HG02588 (cell line): ENCODE data around the gene TP53BP2.
"Not testable (repeated sequence)": the region's sequence is repeated elsewhere in the genome, so short reads cannot be mapped to it uniquely, and the experiment has no call there.

Source experiments
- ATAC-seq: cut with Tn5 transposase; IDR thresholded peaks from one replicate; pipeline ENCODE4 v1.9.1; 2021; ENCODE audit warnings: mild to moderate bottlenecking, moderate library complexity; ENCODE audit not compliant: unreplicated experiment

TP53BP2 gene, protein sequence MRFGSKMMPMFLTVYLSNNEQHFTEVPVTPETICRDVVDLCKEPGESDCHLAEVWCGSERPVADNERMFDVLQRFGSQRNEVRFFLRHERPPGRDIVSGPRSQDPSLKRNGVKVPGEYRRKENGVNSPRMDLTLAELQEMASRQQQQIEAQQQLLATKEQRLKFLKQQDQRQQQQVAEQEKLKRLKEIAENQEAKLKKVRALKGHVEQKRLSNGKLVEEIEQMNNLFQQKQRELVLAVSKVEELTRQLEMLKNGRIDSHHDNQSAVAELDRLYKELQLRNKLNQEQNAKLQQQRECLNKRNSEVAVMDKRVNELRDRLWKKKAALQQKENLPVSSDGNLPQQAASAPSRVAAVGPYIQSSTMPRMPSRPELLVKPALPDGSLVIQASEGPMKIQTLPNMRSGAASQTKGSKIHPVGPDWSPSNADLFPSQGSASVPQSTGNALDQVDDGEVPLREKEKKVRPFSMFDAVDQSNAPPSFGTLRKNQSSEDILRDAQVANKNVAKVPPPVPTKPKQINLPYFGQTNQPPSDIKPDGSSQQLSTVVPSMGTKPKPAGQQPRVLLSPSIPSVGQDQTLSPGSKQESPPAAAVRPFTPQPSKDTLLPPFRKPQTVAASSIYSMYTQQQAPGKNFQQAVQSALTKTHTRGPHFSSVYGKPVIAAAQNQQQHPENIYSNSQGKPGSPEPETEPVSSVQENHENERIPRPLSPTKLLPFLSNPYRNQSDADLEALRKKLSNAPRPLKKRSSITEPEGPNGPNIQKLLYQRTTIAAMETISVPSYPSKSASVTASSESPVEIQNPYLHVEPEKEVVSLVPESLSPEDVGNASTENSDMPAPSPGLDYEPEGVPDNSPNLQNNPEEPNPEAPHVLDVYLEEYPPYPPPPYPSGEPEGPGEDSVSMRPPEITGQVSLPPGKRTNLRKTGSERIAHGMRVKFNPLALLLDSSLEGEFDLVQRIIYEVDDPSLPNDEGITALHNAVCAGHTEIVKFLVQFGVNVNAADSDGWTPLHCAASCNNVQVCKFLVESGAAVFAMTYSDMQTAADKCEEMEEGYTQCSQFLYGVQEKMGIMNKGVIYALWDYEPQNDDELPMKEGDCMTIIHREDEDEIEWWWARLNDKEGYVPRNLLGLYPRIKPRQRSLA

DNA sequence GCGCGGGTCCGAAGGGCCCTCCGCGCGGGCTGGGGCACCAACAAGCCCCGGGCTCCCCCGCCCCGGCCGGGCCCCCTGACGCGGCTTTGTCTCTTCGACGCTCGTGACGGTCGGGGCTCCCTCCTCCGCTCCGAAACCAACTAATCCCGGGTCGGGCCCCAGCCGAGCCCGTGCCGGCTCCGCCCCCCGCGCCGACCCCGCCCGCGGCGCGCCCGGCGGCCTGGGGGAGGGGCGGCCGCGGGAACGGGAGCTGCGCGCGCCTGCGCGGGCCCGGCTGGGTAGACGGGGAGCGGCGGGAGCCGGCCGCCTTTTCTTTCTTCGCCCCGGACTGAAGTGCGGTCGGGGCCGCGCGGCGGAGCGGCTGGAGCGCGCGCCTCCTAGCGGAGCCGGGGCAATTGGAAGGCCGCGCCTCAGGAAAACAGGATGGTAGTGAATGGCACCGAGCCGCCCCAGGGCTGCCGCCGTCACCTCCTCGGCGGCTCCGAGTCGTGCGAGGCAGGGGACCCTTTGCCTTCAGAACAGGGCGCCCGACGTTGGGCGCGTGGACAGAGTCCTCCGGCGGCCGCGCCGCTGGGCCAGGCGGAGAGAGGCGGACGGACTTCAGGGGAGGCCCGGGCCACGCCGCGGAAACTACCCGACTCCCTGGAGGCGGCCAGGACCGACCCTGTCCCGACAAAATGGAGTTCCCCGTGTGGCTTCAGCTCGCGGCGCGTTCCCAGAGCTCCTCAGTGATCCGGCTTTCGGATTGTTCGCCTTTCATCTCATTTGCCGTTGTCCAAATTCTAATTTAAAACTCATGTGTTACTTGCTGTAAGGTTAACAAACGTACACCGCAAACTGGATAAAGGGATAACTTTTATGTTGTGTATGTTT is at the start of gene TP53BP2:
Gene TP53BP2, minus strand, starts transcription at position 138 of the 873 bp plus-strand sequence. CDS start 267 bp downstream, outside the sequence.
- peak; percentile 74 for ATAC-seq

DNA sequence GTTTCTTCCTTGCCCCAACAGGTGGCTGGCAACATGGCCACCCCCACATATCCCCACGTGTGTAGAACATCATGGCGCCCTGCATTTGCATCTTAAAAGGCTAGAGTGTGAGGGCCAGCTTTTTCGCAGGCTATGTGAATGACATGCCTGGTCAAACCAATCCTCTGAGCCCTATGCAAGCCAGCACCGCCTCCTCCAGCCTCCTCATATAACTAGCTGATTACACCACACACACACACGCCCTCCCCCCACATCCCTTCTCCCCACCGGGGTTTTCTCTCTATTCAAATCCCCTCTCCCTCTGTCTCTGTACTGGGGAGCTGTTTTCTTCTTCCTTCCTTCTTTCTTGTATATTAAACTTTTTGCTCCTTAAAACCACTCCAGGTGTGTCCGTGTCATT is 44.7 kb upstream of the TP53BP2 start:
- ATAC-seq: not testable (repeated sequence)

DNA sequence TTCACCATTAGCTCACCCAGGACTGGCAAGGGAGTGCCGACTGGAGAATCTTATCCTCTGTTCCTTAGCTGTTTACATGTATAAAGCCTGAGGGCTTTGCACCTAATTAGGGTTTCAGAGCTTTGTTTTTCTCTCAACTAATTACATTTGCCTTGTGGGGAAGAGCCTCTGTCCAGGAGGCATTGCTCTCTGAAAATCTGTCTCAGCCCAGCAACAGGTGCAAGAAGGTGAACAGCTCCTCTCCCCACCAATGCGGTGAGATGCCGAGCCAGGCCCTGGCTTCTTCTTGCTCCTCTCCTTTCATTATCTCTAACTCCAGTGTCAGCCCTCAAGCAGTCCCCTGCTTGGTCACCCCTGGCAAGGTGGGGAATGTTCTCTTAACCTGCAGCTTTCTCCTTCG is 43.6 kb upstream of the TP53BP2 start:
- not testable (repeated sequence) for ATAC-seq

DNA sequence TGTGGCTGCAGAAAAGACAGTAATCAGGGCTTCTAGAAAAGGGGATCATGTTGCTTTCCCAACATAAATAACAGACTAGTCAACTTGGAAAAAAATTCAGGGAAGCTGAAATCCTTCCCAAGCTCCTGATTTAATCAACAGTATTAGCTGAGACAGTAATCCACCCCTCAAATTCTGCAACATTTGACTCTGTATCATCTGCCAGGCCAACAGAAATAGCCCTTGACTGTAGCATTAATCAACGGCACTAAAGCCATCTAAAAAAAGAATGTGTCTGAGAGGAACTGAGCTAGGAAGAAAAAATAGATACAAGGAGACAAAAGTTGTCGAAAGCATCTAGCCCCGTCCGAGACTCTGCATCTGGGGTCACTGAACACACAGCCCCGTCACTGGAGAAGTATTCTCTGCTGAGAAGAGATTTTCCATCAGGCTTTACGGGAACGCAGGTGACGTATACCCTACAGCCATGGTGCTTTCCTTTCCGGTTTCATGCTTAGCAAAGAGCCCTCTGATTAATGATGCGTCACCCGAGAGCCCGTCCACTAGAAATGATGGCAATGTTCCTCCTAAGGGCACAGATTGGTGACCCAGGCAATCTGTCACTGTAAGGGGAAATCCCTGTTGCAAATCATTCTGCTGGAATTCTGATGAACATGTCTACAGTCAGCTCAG is 42.1 kb upstream of the TP53BP2 start:
- ATAC-seq: no peak

DNA sequence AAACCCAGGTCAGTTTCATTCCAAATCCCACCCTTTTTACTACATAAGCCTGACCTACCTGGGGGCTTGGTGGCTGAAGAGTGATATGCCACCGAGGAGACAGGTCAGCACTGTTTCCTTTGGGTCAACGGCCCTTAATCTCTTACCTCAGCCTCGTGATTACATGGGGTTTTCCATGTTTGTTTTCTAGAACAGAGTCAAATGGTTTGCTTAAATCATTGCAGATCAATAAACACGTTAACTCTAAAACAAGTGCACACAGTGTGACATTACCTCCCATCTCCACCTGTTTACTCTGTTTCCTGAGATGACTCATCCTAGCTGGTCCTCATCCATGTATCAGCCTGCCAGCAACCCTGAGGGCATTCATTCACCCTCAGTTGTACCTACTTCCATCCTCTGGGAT is 40.8 kb upstream of the TP53BP2 start:
- no peak for ATAC-seq

DNA sequence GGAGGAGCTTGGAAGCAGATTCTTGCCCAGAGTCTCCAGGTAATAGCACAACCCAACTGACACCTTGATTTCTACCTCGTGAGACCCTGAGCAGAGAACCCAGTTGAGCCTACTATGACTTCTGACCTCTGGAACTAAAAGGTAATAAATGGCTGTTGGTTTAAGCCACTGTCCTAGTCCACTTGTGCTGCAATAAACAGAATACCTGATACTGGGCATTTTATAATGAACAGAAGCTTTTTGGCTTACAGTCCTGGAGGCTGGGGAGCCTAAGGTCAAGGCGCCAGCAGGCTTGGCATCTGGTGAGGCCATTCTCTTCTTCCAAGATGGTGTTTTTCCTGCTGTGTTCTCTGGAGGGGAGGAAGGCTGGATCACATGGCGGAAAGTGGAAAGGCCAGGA is 39.9 kb upstream of the TP53BP2 start:
- ATAC-seq: no peak

DNA sequence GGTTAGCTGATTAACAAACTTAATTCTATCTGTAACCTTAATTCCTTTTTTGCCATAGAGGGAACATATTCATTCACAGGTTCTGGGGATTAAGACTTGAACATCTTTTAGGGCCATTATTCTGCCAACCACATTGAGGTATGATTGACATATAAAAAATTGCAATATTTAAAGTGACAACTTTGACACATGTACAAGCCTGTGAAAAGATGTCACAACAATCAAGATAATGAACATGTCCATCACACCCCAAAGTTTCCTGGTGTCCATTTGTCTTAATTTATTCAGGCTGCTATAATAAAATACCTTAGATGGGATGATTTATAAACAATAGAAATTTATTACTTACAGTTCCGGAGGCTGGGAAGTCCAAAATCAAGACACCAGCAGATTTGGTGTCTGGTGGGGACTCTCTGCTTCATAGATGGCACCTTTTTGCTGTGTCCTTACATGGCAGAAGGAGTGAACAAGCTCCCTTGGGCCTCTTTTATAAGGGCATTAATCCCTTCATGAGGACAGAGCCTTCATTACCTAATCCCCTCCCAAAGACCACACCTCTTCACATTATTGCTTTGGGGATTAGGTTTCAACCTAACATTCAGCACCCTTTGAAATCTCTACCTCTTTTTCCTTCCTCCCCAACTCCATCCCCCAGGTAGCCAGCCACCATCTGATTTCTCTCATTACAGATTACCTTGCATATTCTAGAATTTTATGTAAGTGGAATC is 33.0 kb upstream of the TP53BP2 start:
- ATAC-seq: no peak

DNA sequence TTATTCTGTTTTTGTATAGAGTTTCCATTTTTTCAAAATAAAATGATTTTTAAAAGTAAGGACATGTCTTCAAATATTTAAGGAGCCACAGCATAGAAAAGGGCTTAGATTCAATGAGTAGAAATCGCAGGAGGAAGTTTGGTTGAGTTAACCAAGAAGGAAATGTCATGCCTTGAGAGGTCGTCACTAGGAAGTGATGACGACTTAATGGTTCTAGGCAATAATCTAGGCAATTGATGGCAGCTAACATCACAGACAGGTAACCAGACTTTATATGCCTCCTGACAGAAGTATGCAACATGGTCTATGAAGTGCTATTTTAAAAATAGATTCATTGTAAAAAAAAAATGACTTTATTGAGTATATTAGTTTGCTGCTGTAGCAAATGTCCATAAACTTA is 32.1 kb upstream of the TP53BP2 start:
- no peak for ATAC-seq

DNA sequence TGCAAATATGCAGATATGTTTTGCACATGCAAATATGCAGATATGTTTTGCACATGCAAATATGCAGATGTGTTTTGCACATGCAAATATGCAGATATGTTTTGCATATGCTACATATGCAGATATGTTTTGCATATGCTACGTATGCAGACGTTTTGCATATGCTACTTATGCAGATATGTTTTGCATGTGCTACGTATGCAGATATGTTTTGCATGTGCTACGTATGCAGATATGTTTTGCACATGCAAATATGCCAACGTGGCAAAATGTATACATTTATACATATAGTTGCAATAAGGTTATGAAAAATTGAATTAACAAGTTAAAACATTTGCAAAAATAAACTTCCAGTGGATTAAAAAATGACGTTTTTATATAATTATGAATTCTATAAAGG is 30.8 kb upstream of the TP53BP2 start:
- no peak for ATAC-seq

DNA sequence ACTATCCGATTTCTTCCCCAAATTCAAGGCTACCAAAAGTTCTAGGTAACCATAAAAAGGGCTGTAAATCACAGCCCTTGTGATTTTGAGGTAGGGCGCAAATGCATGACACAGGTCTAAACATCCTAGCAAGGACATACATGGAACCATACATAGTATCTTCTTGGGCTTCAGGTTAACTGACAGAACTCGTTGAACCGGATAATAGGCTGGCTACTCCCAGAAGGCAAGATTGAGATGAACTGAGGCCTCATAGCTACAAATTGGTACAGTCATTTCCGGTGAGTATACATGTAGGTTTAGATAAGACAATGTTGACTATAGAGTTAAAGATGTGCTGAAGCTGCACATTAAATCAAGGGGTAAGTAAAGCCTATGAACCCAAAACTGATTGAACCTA is 27.3 kb upstream of the TP53BP2 start:
- ATAC-seq: no peak

DNA sequence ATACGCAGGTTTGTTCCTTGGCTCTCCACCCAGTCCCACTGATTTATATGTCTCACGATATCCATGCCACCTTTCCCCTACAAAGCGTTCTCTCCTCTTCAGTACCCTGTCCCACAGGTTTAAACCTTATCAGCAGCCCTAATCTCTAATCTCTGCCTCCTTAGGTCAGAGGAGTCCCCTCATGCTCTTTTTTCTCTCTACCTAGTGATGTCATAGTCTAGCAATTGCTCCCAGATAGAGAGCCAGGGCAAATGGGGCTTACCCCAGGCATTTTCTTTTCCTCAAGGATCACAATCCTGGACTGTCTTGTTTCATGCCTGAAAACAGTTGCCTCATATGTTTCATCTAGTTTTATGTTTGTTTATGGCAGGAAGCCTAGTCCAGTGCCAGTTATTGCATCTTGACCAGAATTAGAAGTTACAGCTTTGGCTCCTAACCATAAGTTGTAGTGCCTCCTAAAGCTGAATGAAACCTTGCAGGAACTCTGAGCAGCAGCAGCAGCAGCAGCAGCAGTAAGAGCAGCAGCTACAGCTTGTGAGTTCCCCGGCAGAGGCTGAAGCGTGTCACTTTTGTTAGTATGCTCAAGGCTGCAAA is 26.7 kb upstream of the TP53BP2 start:
- no peak for ATAC-seq

DNA sequence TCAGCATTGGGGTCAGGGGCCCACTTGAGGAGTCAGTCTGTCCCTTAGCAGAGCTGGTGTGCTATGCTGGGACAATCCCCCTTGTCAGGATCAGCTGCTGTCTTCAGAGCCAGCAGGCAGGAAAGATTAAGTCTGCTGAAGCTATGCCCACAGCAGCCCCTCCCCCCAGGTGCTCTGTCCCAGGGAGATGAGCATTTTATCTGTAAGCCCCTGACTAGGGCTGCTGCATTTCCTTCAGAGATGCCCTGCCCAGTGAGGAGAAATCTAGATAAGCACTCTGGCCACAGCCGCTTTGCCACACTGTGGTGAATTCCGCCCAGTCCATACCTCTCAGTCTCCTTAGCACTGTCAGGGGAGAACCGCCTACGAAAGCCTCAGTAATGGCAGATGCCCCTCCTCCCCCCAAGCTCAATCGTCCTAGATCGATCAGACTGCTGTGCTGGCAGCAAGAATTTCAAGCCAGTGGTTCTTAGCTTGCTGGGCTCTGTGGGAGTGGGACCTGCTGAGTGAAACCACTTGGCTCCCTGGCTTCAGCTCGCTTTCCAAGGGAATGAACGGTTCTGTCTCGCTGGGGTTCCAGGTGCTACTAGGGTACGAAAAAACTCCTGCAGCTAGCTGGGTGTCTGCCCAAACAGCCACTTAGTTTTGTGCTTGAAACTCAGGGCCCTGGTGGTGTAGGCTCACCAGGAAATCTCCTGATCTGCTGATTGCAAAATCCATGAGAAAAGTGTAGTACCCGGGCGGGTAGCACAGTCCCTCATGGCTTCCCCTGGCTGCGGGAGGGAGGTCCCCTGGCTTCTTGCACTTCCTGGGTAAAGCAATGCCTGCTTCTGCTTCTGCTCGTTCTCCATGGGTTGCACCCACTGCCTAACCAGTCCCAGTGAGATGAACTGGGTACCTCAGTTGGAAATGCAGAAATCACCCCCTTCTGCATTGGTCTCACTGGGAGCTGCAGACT is 25.1 kb upstream of the TP53BP2 start:
- no peak for ATAC-seq

DNA sequence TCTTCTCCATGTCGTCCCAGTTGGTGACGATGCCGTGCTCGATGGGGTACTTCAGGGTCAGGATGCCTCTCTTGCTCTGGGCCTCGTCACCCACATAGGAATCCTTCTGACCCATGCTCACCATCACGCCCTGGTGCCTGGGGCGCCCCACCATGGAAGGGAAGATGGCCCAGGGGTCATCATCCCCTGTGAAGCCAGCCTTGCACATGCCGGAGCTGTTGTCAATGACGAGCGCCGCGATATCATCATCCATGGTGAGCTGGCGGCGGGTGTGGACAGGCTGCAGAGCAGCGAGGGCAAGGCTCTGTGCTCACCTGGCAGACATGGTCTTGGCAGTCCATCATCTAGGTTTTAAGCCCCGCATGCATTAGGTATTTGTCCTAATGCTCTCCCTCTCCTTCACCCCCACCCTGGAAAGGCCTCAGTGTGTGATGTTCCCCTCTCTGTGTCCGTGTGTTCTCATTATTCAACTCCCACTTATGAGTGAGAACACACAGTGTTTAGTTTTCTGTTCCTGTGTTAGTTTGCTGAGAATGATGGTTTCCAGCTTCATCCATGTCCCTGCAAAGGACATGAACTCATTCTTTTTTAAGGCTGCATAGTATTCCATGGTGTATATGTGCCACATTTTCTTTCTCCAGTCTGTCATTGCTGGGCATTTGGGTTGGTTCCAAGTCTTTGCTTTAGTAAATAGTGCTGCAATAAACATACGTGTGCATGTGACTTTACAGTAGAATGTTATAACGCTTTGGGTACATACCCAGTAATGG is 19.0 kb upstream of the TP53BP2 start:
- not testable (repeated sequence) for ATAC-seq

DNA sequence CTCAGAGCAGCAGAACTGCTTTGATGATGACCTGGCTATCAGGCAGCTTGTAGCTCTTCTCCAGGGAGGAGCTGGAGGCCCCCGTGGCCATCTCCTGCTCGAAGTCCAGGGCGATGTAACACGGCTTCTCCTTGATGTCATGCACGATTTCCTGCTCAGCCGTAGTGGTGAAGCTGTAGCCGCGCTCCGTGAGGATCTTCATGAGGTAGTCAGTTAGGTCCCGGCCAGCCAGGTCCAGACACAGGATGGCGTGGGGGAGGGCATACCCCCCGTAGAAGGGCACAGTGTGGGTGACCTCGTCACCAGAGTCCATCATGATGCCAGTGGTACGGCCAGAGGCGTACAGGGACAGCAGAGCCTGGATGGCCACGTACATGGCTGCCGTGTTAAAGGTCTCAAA is 18.3 kb upstream of the TP53BP2 start:
- ATAC-seq: no peak

DNA sequence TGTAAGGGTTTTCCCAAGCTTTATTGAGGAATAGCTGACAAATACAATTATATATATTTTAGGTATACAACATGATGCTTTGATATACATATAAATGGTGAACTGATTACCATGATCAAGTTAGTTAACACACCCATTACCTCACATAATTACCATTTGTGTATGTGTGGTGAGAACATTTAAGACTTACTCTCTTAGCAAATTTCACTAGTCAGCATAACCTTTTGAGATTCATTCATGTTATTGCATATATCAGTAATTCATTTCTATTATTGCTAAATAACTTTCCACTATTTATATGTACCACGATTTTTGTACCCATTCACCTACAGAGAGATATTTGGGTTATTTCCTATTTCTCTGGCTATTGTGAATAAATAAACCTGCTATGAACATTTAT is 16.2 kb upstream of the TP53BP2 start:
- ATAC-seq: no peak

DNA sequence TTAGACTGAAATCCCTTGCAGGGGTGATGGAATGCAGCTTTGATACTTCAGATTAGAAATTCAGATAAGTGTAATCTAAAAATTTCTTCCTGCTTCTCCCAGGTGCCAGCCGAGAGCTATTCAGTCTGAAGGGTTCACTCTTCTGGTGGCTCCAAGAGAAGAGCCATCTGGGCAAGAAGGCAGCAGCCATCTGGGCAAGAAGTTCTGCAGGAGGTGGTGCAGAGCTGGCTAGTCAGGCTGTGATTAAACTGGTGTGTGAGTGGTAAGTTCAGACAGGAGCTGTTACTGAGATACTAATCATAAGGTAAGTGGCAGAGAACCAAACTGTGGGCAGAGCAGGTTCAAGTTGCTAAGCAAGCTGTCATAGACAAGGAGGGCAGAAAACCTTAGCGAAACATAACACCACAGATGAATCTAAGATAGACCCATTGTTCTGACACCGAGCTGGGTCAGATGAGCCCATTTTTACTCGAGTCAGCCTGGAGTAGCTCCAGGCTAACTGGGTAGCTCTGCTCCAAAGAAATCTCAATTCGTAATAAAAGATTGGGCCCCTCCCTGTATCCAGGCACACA is 14.4 kb upstream of the TP53BP2 start:
- no peak for ATAC-seq

DNA sequence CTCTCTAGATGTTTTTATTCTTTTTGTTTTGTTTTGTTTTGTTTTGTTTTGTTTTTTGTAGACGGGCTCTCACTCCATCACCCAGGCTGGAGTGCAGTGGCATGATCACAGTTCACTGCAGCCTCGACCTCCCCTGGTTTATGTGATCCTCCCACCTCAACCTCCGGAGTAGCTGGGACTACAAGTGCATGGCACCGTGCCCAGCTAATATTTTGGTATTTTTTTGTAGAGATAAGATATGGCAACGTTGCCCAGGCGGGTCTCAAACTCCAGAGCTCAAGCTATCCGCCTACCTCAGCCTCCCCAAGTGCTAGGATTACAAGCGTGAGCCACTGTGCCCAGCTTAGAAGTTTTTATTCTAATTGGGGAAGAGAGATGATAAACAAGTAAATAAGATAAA is 13.3 kb upstream of the TP53BP2 start:
- no peak for ATAC-seq
